ENCODE data around the gene IMMP2L.

GRCh38 chr7:111101856-111102646 is 460.2 kb downstream of the IMMP2L start:
- no peak for TF ChIP-seq CTCF (IDR thresholded peaks at IDR 0.05)
- no peak for TF ChIP-seq POLR2A (IDR thresholded peaks at IDR 0.05)
- TF ChIP-seq POLR2AphosphoS5 (IDR thresholded peaks at IDR 0.05) = no peak
- TF ChIP-seq EP300 (IDR thresholded peaks at IDR 0.05) = no peak
